ENCODE results near the gene DPYSL3. TPM values are rescaled to one million over a fixed set of nuclear protein-coding genes. Genes with fewer than 3 reads are reported as not detected.

DPYSL3 gene
- total RNA-seq, 1 donor from 2014 or later, result 81.2 TPM

DNA sequence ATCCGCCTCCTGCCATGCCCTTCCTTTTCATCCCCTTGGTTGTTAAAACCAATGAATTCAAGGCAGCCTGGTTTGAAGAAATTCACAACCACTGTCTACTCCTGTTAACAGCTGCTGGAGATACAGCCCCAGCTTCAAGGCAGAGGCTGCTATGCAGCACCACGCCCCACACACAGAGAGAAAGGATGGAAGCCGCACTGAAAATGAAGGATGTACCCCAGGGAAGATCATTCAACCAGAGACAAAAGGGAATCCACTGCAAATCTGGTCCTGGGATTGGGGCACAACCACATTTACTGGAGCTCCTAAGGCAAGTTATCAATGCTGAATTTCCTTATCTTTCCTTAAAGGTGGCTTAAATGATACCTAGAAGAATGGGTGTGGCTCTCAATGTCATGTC is 58.7 kb downstream of the DPYSL3 start:
- ATAC-seq (no peak), DNase-seq (ENCODE audit: low spot score) (no peak)
- intact Hi-C loops (cut with DNase I), result no loop called here

- DNase-seq (ENCODE audit: low spot score) (no peak), ATAC-seq (no peak)
- intact Hi-C loops (cut with DNase I), result no loop called here
These were observed 59.3 kb downstream of the DPYSL3 start for GRCh38 chr5:147450606-147451005.

DNA sequence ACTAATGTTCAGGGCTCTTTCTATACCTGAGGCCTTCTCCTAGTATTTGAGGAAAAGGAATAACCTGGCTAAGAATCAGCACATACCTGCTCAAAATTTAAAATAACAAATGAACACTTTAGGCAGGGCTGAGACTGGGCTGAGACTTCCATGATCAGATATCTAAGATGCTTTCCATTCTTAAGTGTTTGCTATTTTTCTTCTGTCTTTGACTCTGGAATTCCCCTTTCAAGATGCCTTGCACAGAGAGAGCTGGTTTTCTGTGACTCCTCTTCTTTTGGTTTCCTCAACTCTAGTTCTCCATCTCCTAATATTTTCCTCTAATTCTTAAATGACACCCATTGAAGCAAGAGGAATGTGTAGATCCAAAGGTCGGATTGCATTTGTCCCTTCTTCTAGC is 61.1 kb downstream of the DPYSL3 start:
- ATAC-seq (no peak), DNase-seq (ENCODE audit: low spot score) (no peak)
- intact Hi-C loops (cut with DNase I), result no loop called here

GRCh38 chr5:147446523-147446922 is 63.3 kb downstream of the DPYSL3 start:
- DNase-seq (ENCODE audit: low spot score) (no peak), ATAC-seq (peak; percentile 77)
- intact Hi-C loops (cut with DNase I), result no loop called here

DNA sequence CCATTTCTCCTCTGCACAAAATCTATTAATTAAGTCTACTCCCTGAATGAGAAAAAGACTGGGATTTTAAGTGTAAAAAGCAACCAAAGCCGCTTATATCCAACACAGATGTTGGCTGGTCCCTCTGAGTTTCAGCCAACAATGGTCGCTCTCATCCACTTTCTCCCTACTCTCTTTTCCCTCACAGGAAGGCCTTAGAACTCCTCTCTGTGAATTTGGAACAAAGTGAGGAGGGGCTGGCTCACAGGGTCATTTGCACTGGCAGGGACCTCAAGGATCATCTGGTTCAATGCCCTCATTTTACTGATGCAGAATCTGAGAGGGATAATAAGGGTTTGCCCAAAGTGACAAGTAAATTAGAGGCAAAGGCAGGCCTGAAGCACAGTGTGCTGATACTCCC is 64.0 kb downstream of the DPYSL3 start:
- intact Hi-C loops (cut with DNase I), result no loop called here
- ATAC-seq (peak; percentile 35), DNase-seq (ENCODE audit: low spot score) (no peak)

DNA sequence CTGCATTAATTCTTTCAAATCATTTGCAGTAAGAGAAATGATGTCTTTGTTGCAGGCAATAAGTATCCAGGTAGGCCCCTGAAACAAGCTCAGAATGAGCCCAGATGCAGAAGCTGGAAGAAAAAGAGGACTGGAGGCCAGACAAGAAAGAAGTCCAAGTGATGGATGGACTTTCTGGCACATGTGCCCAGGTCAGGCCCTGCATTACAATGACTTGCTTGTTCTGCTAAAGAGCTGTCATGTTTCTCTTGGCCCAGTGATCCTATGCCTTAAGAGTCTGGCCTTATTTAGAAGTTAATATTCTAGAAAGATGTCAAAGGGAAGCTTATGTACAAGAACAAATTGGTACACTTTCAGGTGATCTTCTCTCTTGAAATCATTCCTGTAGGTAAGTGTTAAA is 64.8 kb downstream of the DPYSL3 start:
- DNase-seq (ENCODE audit: low spot score) (no peak), ATAC-seq (peak; percentile 76)
- intact Hi-C loops (cut with DNase I), result no loop called here

GRCh38 chr5:147442224-147442623 is 67.6 kb downstream of the DPYSL3 start:
- no peak for ATAC-seq

DNA sequence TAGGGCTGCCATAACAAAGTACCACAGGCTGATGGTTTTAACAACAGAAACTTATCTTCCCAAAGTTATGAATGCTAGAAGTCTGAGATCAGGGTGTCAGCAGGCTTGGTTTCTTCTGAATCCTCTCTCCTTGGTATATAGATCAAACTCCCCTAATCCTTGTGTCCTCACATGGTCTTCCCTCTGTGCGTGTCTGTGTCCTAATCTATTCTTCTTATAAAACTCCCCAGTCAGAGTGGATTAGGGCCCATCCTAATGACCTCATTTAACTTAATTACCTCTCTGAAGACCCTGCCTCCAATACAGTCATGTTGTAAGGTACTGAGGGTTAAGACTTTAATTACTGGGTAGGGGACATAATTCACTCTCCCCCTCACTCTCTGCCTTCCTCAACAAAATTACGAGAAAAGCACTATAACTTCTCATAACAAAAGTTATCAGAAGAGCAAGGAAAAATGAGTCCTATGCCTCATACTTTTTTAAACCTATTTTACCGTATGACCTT is 68.6 kb downstream of the DPYSL3 start:
- ATAC-seq (no peak), DNase-seq (ENCODE audit: low spot score) (no peak)
- intact Hi-C loops (cut with DNase I), result no loop called here

More at GRCh38 chr5:147442224-147442623, 67.6 kb downstream of the DPYSL3 start:
- DNase-seq (ENCODE audit: low spot score), result no peak
- intact Hi-C loops (cut with DNase I), result no loop called here

DNA sequence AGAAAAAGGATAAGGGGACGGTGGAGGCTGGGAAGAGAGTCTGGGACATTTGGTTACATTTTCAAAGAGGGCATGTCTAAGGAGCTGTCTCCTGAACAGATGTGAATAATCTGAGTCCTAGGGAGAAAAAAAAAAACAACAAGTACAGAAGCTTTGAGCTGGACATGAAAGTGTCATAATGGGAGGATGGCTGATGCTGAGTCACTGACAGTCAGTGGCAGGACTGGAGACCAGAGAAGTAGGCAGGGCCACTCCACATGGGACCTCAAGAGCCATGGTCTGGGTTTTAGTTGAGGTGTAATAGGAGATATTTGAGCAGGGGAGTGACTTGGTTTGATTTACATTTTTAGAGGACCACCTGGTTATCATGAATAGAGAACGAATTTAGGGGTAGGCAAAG is 70.6 kb downstream of the DPYSL3 start:
- intact Hi-C loops (cut with DNase I), result no loop called here
- ATAC-seq (no peak), DNase-seq (ENCODE audit: low spot score) (no peak)

GRCh38 chr5:147437161-147437596 is 72.7 kb downstream of the DPYSL3 start:
- intact Hi-C loops (cut with DNase I), result no loop called here
- peak; percentile 74 for ATAC-seq
- DNase-seq (ENCODE audit: low spot score), result no peak

GRCh38 chr5:147436596-147436995 is 73.3 kb downstream of the DPYSL3 start:
- ATAC-seq (peak; percentile 39), DNase-seq (ENCODE audit: low spot score) (no peak)
- intact Hi-C loops (cut with DNase I), result no loop called here

DNA sequence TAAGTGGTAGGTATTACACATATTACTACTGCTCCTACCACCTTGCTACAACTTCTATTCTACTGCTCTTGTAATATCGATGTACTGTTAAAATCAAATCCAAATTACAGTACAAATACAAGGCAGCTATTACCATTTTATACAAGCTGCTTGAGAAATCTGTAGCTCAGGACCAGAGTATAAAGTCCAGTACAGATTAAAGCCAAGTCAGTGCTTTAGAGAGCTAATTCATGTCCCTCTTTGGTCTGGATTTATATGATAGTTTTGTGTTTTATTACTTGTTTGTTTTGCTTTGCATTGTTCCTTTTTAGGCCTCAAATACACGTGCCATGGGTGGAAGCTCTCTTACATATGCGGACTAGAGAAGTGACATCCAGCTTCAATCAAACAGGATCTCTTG is 75.8 kb downstream of the DPYSL3 start:
- intact Hi-C loops (cut with DNase I), result loop anchor here (5.0 kb wide), 1 partner anchor 1108 kb away; no protein-coding TSS in a partner anchor
- DNase-seq (ENCODE audit: low spot score) (no peak), ATAC-seq (no peak)

DNA sequence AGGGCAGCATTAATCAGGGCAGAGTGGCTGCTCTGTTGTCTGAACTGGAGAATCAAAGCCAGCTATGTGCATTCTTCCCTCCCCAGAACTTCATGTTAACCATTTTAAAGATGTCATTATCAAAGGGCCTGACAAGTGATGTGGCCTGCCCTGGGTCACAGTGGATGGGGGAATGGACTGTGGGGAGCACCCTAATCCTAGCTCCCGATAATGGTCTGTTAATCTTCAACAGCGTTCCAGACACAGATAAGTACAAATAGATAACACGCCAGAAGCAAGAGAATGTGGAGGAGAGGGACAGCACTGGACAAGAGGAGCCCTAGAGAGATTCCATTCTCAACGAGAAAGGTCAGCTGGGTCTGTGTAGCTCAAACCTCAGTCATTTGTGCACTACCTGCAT is 77.5 kb downstream of the DPYSL3 start:
- DNase-seq (ENCODE audit: low spot score) (no peak), ATAC-seq (no peak)
- intact Hi-C loops (cut with DNase I), result loop anchor here (5.0 kb wide), 1 partner anchor 1110 kb away; no protein-coding TSS in a partner anchor

DNA sequence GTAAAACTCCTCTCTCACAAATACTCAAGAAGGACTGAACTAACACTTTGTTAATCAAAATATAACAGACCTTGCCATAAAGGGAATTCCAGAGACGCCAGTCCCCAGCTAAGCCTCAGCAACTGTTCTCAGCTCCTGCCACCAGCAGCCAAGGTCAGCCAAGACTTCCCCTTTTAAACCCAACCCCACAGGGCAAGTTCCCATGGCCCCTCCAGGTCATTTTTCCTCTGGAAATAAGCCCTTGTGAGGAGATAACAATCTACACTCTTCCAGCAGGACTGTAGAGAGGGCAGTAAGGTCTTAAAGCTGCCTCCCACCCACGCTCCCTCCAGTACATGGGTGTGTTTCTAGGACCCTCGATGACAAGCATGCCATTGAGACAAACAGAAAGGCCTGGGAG is 78.3 kb downstream of the DPYSL3 start:
- no peak for ATAC-seq
- intact Hi-C loops (cut with DNase I), result loop anchor here (5.0 kb wide), 1 partner anchor 1111 kb away; no protein-coding TSS in a partner anchor
- DNase-seq (ENCODE audit: low spot score), result no peak

GRCh38 chr5:147430628-147431027 is 79.2 kb downstream of the DPYSL3 start:
- intact Hi-C loops (cut with DNase I), result loop anchor here (5.0 kb wide), 1 partner anchor 1112 kb away; no protein-coding TSS in a partner anchor
- no peak for ATAC-seq
- no peak for DNase-seq (ENCODE audit: low spot score)

DNA sequence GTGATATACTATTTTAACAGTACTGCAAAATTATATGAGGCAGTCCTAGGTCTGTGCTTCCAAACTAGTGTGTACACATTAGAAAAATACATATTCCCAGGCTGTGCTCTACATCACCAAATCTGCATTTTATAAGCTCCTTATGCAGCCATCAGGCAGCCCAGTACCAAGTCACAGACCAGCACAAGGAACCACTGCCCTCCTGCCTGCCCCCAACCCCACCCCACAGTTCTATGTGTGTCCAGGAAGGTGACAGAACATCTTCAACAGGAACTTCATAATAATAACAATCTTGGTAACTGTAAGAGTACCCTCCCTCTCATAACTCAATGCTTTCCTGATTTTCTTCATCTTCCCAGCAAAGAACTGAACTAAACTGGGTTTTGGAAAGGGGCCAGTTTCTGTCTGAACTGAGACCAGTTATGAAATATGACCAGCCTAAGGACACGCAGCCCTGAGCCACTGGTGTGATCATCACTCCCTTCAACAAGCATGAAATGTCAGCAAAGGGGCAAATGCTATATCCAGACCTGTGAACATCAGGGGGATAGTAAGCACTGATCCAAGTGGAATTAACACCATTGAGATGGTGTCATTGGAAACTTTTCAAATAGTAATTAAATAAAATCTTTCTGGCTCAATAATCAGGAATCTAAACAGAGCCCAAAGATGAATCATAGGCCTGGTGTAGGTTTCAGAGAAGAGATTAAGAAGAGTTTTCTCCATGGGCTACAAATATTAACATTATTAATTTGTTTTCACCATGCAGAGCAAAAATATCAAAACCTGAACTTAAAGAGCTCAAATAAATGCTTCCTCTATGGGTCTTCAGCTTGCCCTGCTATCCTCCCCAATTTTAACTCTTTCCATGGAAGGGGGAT is 82.1 kb downstream of the DPYSL3 start:
- intact Hi-C loops (cut with DNase I), result no loop called here
- ATAC-seq (peak; percentile 68), DNase-seq (ENCODE audit: low spot score) (no peak)

DNA sequence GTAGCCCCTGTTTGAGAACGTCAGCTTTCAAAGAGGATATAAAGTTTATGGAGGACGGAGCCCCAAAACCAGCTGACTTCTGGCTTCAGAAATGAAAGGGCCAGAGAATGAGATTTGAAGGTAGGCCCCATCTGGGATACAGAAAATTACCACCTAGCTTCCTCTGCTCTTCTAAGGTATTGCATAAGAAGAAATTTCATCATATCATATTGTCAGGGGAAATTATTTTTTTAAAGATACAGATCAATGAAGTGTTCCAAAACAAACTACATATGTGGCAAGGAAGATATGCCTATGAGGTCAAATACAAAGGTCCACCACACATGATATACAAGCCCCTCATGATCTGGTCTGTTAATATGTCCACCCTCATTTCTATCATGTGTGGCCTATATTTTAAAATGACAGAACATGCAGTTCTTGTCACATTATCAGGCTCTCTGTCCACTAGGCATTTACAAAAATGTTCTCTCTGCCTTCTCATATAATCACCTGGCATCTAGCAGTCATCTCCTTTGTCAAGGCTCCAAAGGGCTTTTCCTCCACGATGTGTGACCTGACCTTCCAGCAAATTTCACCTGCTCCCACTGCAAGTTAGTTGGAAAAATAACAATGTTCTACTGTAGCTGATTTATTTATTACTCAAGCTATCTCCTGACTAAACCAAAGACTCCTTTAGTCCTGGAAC is 83.1 kb downstream of the DPYSL3 start:
- no peak for DNase-seq (ENCODE audit: low spot score)
- peak; percentile 38 for ATAC-seq
- intact Hi-C loops (cut with DNase I), result no loop called here

DNA sequence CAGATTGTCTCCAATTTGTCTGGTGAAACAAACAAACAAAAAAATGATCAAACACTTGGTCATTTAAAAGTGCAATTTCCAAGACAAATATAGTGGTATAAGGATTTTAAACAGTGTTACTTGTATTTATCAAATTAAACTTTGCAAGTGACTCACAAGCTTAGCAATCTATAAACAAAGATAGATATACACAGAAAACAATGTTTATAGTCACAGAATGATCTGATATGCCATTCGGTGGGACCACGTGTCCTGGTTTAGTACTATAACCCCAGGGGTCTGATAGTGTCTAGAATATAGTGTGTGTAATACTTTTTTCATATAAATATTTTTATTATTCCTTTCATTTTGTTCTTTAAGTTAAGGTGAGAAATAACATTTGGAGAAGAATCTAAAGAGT is 91.3 kb downstream of the DPYSL3 start:
- ATAC-seq (no peak), DNase-seq (ENCODE audit: low spot score) (no peak)
- intact Hi-C loops (cut with DNase I), result no loop called here

- peak; percentile 64 for DNase-seq (ENCODE audit: low spot score)
- intact Hi-C loops (cut with DNase I), result no loop called here
These were observed 92.6 kb downstream of the DPYSL3 start for GRCh38 chr5:147417135-147417813.

More at GRCh38 chr5:147417135-147417813, 92.6 kb downstream of the DPYSL3 start:
- peak; percentile 86 for ATAC-seq
